NT2/D1 (cell line): ENCODE data around the gene CEP85L.

Experiments used
- SUZ12 ChIP-seq: IDR thresholded peaks from 2 replicates; pipeline ENCODE4 v1.6.1; 2011; ENCODE audit not compliant: insufficient read length, insufficient read depth; ENCODE audit errors: extremely low read depth
- ZNF274 ChIP-seq: IDR thresholded peaks from 2 replicates; pipeline ENCODE4 v1.6.1; 2011; ENCODE audit warnings: mild to moderate bottlenecking, low read depth, low read length

- no peak for TF ChIP-seq ZNF274
- TF ChIP-seq SUZ12 = no peak
Observed at GRCh38 chr6:118571121-118571520, 80.3 kb downstream of the CEP85L start.
